ENCODE results near the gene PLCH1. TPM values are rescaled to one million over a fixed set of nuclear protein-coding genes. Genes with fewer than 3 reads are reported as not detected.

Gene PLCH1
- total RNA-seq, 6 experiments from 2014 or later = not detected

DNA sequence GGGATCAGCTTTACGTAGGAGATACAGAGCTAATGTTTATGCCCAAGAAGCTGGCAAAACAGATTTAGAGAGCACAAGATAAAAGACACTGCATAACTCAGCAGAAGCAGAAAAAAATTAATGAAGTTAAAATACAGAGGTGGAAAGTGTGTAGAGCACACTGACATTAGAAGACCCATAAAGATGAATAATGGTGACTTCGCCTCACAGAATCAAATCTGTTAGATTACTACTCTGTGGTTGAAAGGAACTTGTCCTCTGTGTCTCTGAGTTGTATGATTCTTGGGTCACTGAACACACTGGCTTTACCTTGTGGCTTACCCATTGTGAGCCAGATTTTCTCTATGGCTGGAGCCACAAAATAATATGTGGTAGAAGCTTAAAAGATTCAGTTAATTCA lies 224.4 kb downstream of the PLCH1 start:
- no peak for TF ChIP-seq CTCF (IDR thresholded peaks at IDR 0.05)
- Mint-ChIP-seq H3K36me3 (ENCODE audit: low read depth) (no peaks in the 10 kb centered on the region), H3K9me3 (no peaks in the 10 kb centered on the region; the same call in 1 of the 2 replicates), H3K27ac (no peak overlapping the region), H3K4me1 (ENCODE audit: low read depth) (no peaks in the 10 kb centered on the region), H3K27me3 (ENCODE audit: insufficient read depth) (no peaks in the 10 kb centered on the region; the same call in 1 of the 2 replicates), H3K4me3 (no peak overlapping the region)
- DNase-seq = no peak

GRCh38 chr3:155519078-155519477 lies 225.8 kb downstream of the PLCH1 start:
- Mint-ChIP-seq H3K4me3 (no peak overlapping the region), H3K9me3 (no peaks in the 10 kb centered on the region; the same call in 1 of the 2 replicates), H3K36me3 (ENCODE audit: low read depth) (no peaks in the 10 kb centered on the region), H3K27ac (no peak overlapping the region), H3K4me1 (ENCODE audit: low read depth) (no peaks in the 10 kb centered on the region), H3K27me3 (ENCODE audit: insufficient read depth) (no peaks in the 10 kb centered on the region; the same call in 1 of the 2 replicates)
- TF ChIP-seq CTCF (IDR thresholded peaks at IDR 0.05) = no peak
- no peak for DNase-seq

GRCh38 chr3:155517903-155518302 lies 227.0 kb downstream of the PLCH1 start:
- no peak for TF ChIP-seq CTCF (IDR thresholded peaks at IDR 0.05)
- Mint-ChIP-seq H3K27me3 (ENCODE audit: insufficient read depth) (no peaks in the 10 kb centered on the region; the same call in 1 of the 2 replicates), H3K4me1 (ENCODE audit: low read depth) (0 out of 2 replicates have a peak, but pooled peaks cover under 1% of the 10 kb centered on the region), H3K27ac (no peak overlapping the region), H3K4me3 (no peak overlapping the region), H3K36me3 (ENCODE audit: low read depth) (no peaks in the 10 kb centered on the region), H3K9me3 (no peaks in the 10 kb centered on the region; the same call in 1 of the 2 replicates)
- DNase-seq = no peak

GRCh38 chr3:155516439-155516838 lies 228.4 kb downstream of the PLCH1 start:
- Mint-ChIP-seq H3K4me1 (ENCODE audit: low read depth) (peaks cover 6% of the 10 kb centered on the region; the same call in 1 of the 2 replicates), H3K27me3 (ENCODE audit: insufficient read depth) (peaks cover 2% of the 10 kb centered on the region), H3K27ac (no peak overlapping the region), H3K36me3 (ENCODE audit: low read depth) (no peaks in the 10 kb centered on the region), H3K9me3 (peaks cover 4% of the 10 kb centered on the region; the same call in 1 of the 2 replicates), H3K4me3 (no peak overlapping the region)
- TF ChIP-seq CTCF (IDR thresholded peaks at IDR 0.05) = no peak
- DNase-seq = no peak

DNA sequence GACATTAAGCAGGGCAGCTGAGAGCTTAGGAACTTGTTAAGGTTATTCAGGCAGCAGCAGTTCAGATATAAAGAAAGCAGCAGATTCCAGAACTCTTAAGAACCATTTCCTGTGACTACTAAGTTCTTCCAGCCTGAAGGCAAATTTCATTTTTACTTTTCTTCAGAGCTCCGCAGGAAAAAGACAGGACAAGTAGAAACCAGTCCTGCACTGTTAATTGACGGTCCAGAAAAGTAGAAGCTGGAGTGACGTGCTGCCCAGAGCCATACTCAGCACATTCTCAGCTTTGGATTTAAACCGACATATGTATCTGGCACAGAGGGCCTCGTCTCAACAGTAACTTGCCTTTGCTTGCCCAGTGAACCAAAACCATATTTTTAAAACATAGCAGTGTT lies 232.0 kb downstream of the PLCH1 start:
- Mint-ChIP-seq H3K4me3 (no peak overlapping the region; the same call in 1 of the 2 replicates), H3K9me3 (peaks cover 4% of the 10 kb centered on the region; the same call in 1 of the 2 replicates), H3K4me1 (ENCODE audit: low read depth) (peaks cover 6% of the 10 kb centered on the region; the same call in 1 of the 2 replicates), H3K27me3 (ENCODE audit: insufficient read depth) (peaks cover 2% of the 10 kb centered on the region), H3K36me3 (ENCODE audit: low read depth) (no peaks in the 10 kb centered on the region), H3K27ac (no peak overlapping the region)
- DNase-seq = no peak
- no peak for TF ChIP-seq CTCF (IDR thresholded peaks at IDR 0.05)

All from HFFc6 (cell line).